Calu3 (cell line): ENCODE results near the gene MRPL43. TPM values are rescaled to one million over a fixed set of nuclear protein-coding genes. Genes with fewer than 3 reads are reported as not detected.

Experiments used
- BruUV-seq: library from RNA; stranded (reverse); fragments of 400-500 nt; replicated peaks from 2 replicates; lab custom pipeline; 2021; lab: Mats Ljungman, UMichigan
- CTCF ChIA-PET: fragments of 300-600 bp; sonication (Branson Sonifier 250); formaldehyde crosslinking; loops from one replicate; lab custom pipeline; 2022; ENCODE audit warnings: antibody characterized with exemption; lab: Charles Lee
- DNase-seq: peaks from one replicate; pipeline ENCODE4 v3.0.0; 2022
- H3K27ac Mint-ChIP-seq: one replicate; pipeline ENCODE4 v1.8.0; 2022; ENCODE audit warnings: mixed read lengths; ENCODE audit not compliant: unreplicated experiment
- H3K27me3 Mint-ChIP-seq: one replicate; pipeline ENCODE4 v1.8.0; 2022; ENCODE audit warnings: mixed read lengths; ENCODE audit not compliant: unreplicated experiment
- H3K36me3 Mint-ChIP-seq: one replicate; pipeline ENCODE4 v1.8.0; 2022; ENCODE audit warnings: mild to moderate bottlenecking, moderate library complexity, mixed read lengths; ENCODE audit not compliant: insufficient read depth, unreplicated experiment
- H3K4me1 Mint-ChIP-seq: one replicate; pipeline ENCODE4 v1.8.0; 2022; ENCODE audit warnings: mild to moderate bottlenecking, low read depth, mixed read lengths; ENCODE audit not compliant: unreplicated experiment
- H3K4me3 Mint-ChIP-seq: one replicate; pipeline ENCODE4 v1.8.0; 2022; ENCODE audit warnings: mild to moderate bottlenecking, low read depth, moderate library complexity, mixed read lengths; ENCODE audit not compliant: unreplicated experiment
- H3K9me3 Mint-ChIP-seq: one replicate; pipeline ENCODE4 v1.8.0; 2022; ENCODE audit warnings: low read depth, mixed read lengths; ENCODE audit not compliant: unreplicated experiment
- CTCF ChIP-seq: fragments of 200-600 bp; IDR thresholded peaks from one replicate; pipeline ENCODE4 v1.8.0; 2022; ENCODE audit warnings: antibody characterized with exemption; ENCODE audit not compliant: unreplicated experiment
- intact Hi-C: fragments of 100-400 bp; cut with micrococcal nuclease; formaldehyde crosslinking; loops from one replicate; pipeline ENCODE4 v1.10.0; 2022; ENCODE audit not compliant: unreplicated experiment
- total RNA-seq: library from RNA; stranded (reverse); gene quantifications from 2 replicates; pipeline ENCODE4 v1.2.3, GENCODE V29; 2022

The MRPL43 gene
- total RNA-seq, 1 experiment from 2014 or later, result 44.7 TPM

DNA sequence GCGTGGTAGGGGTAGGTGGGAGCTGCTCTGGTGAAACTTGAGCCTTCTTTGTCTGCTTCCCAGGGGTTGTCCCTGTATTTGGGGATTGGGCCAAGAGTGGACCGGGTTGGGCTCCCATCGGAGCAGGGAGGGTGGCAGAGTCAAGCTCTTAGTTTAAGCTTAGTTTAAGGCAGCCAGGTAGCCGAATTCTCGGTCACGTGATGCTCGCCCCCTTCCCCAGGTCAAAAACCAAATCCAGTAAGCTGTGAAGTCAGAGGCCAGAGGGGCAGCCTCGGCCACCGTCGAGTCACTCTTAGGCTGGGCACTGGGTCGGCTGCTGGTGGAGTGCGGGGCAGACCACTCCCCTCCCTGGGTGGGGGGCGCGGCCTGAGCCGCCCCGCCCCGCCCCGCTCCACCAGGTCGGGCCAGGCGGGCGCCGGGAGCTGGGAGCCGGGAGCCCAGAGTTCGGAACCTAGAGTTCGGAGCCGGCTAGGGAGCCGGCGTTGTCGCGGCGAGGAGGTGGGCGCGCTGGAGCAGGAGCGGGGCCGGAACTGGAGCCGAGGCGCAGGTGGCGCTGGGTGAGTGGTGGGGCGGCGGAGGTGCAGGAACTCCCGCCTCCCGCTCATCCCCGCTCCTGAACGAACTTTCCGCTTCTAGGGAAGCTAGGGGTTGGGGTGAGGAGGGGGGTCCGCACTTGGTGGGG, 9.5 kb upstream of the MRPL43 start:
- peaks cover 61% of the 10 kb centered on the region for H3K36me3 Mint-ChIP-seq
- no peaks in the 10 kb centered on the region for H3K27me3 Mint-ChIP-seq
- peak overlapping the region; percentile 70 for H3K4me3 Mint-ChIP-seq
- H3K9me3 Mint-ChIP-seq, result no peaks in the 10 kb centered on the region
- BruUV-seq, result no TSS peak
- intact Hi-C loops, result loop anchor here (2.0 kb wide), 1 partner anchor 16 kb away; no protein-coding TSS in a partner anchor
- no peak overlapping the region for H3K27ac Mint-ChIP-seq
- CTCF ChIA-PET, result interaction anchor here (0.9 to 1.2 kb wide), 5 partner anchors 15 to 44 kb away, joined by 3 to 5 read pairs (median 3); partner anchors contain the start of gene SEMA4G
- peaks cover 14% of the 10 kb centered on the region for H3K4me1 Mint-ChIP-seq
- peak; percentile 45 for DNase-seq
- TF ChIP-seq CTCF, result no peak

DNA sequence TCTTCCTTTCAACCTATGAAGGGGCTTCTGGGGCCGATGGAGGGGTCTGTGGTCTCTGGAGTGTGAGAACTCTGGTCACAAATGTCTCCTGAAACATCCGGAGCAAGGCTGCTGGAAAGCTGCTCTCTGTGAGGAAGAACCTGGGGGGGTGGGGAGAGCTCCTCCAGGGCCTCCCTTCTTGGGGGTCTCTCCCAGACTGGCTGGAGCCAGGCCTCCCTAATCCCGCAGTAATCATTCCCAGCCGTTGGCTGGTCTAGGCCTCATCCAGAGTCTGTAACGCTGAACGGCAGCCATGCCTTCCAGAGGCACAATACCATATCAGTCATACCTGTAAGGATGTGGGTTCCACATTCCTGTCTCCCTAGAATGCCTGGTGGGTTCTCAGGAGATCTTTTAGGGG, 7.9 kb upstream of the MRPL43 start:
- H3K27me3 Mint-ChIP-seq, result no peaks in the 10 kb centered on the region
- peaks cover 65% of the 10 kb centered on the region for H3K36me3 Mint-ChIP-seq
- no peak overlapping the region for H3K4me3 Mint-ChIP-seq
- no peaks in the 10 kb centered on the region for H3K9me3 Mint-ChIP-seq
- TF ChIP-seq CTCF, result no peak
- DNase-seq, result no peak
- no peak overlapping the region for H3K27ac Mint-ChIP-seq
- no TSS peak for BruUV-seq
- H3K4me1 Mint-ChIP-seq, result peaks cover 14% of the 10 kb centered on the region
- CTCF ChIA-PET, result interaction anchor here (0.7 kb wide), 1 partner anchor 1460 kb away, joined by 3 read pairs; no protein-coding TSS in a partner anchor
- intact Hi-C loops, result no loop called here

DNA sequence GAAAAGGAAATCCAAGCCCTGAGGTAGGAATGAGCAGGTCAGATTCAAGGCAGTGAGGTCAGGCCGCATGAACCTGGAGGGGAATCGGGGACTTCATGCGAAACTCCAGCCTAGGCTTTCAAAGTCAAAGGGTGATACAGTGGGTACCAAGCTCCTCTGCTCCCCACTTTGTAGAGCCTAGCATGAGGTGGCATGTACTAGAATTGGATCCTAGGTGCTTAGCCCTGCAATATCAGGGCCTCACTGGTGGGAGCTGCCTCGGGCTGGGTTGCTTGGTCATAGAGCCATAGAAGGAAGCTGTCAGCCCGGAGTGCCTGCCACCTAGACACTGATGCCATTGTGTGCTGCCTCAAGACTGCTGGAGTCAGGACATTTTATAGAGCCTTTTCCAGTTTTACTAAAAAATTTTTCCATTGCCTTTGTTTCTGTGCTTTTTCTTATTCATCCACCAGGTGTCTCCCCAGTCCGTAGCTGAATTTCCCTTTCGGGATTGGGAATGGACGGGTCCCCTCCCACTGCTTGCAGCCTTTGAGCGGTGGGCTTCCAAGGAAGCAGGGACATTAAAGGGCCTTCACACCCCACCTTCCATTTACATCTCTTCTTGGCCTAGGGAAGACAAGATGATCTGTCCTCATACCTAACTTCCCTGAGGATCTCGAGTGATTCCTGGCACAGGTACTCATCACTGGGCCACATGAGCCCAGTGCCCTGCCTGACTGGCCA, 6.8 kb upstream of the MRPL43 start:
- CTCF ChIA-PET, result no interaction called here
- peak; percentile 37 for TF ChIP-seq CTCF
- BruUV-seq, result no TSS peak
- Mint-ChIP-seq H3K9me3 (no peaks in the 10 kb centered on the region), H3K27ac (no peak overlapping the region), H3K36me3 (peaks cover 55% of the 10 kb centered on the region), H3K27me3 (no peaks in the 10 kb centered on the region), H3K4me3 (no peak overlapping the region), H3K4me1 (peaks cover 14% of the 10 kb centered on the region)
- intact Hi-C loops, result no loop called here
- no peak for DNase-seq

DNA sequence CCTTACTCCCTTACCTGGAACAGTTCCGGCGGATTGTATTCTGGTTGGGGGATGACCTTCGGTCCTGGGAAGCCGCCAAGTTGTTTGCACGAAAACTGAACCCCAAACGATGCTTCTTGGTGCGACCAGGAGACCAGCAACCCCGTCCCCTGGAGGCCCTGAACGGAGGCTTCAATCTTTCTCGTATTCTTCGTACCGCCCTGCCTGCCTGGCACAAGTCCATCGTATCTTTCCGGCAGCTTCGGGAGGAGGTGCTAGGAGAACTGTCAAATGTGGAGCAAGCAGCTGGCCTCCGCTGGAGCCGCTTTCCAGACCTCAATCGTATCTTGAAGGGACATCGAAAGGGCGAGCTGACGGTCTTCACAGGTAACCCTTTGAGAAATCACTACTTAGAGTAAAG, 1.8 kb upstream of the MRPL43 start:
- Mint-ChIP-seq H3K9me3 (no peaks in the 10 kb centered on the region), H3K4me3 (no peak overlapping the region), H3K27me3 (no peaks in the 10 kb centered on the region), H3K27ac (no peak overlapping the region), H3K4me1 (no peaks in the 10 kb centered on the region), H3K36me3 (peaks cover 33% of the 10 kb centered on the region)
- no TSS peak for BruUV-seq
- intact Hi-C loops, result no loop called here
- no peak for TF ChIP-seq CTCF
- CTCF ChIA-PET, result no interaction called here
- DNase-seq, result no peak
